Measurements from ENCODE around the gene EGFLAM. TPM values are rescaled to one million over a fixed set of nuclear protein-coding genes. Genes with fewer than 3 reads are reported as not detected.

The EGFLAM gene
- total RNA-seq, 2 experiments from 2014 or later, result not detected

- no peaks in the 10 kb centered on the region for H3K36me3 Mint-ChIP-seq (ENCODE audit: low read depth)
Observed at GRCh38 chr5:38364825-38365224, 106.5 kb downstream of the EGFLAM start.

GRCh38 chr5:38367410-38367809, 109.1 kb downstream of the EGFLAM start:
- no peak for DNase-seq
- H3K4me3 Mint-ChIP-seq, result no peak overlapping the region
- H3K36me3 Mint-ChIP-seq (ENCODE audit: low read depth), result no peaks in the 10 kb centered on the region
- POLR2A ChIA-PET, result no interaction called here
- intact Hi-C loops (cut with DNase I, micrococcal nuclease), result no loop called here
- CTCF ChIA-PET, result interaction anchor here (1.8 kb wide), 1 partner anchor 15 kb away, joined by 8 read pairs; no protein-coding TSS in a partner anchor
- H3K27ac Mint-ChIP-seq, result no peak overlapping the region
- H3K4me1 Mint-ChIP-seq, result peaks cover 9% of the 10 kb centered on the region
- peaks cover 2% of the 10 kb centered on the region for H3K27me3 Mint-ChIP-seq
- H3K9me3 Mint-ChIP-seq (ENCODE audit: low read depth), result no peaks in the 10 kb centered on the region
- ATAC-seq, result no peak

More at GRCh38 chr5:38364825-38365224, 106.5 kb downstream of the EGFLAM start:
- Mint-ChIP-seq H3K27ac (no peak overlapping the region), H3K27me3 (peaks cover 4% of the 10 kb centered on the region), H3K9me3 (ENCODE audit: low read depth) (no peaks in the 10 kb centered on the region), H3K4me3 (no peak overlapping the region), H3K4me1 (peaks cover 9% of the 10 kb centered on the region)
- CTCF ChIA-PET, result interaction anchor here (1.0 kb wide), 1 partner anchor 17 kb away, joined by 3 read pairs; no protein-coding TSS in a partner anchor
- no peak for DNase-seq
- ATAC-seq, result no peak
- POLR2A ChIA-PET, result no interaction called here
- intact Hi-C loops (cut with DNase I, micrococcal nuclease), result no loop called here

DNA sequence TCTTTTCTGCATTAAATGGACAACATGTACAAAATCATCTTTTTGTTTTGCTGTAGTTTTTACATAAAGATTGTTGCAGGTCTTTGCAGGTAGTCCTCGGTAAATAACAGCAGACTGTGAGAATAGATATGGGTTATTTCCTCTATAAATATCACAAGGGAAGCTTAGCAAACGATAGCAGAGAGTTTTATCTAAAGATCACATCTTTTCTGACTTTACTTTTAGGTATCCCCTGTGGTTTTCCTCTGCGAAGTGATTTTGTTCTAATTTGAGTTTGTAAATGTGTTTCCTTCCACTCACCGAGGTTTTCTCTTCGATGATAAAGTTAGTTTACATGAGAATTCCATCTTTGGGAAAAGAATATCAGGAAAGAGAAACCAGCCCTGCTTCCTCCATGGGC, 109.6 kb downstream of the EGFLAM start:
- CTCF ChIA-PET, result interaction anchor here (1.8 kb wide), 1 partner anchor 15 kb away, joined by 8 read pairs; no protein-coding TSS in a partner anchor
- POLR2A ChIA-PET, result no interaction called here
- peaks cover 9% of the 10 kb centered on the region for H3K4me1 Mint-ChIP-seq

GRCh38 chr5:38369692-38370091, 111.3 kb downstream of the EGFLAM start:
- intact Hi-C loops (cut with DNase I, micrococcal nuclease), result no loop called here
- H3K4me1 Mint-ChIP-seq, result peaks cover 9% of the 10 kb centered on the region

More for the DNA sequence above, 109.6 kb downstream of the EGFLAM start:
- H3K9me3 Mint-ChIP-seq (ENCODE audit: low read depth), result no peaks in the 10 kb centered on the region
- DNase-seq, result no peak
- no peak overlapping the region for H3K4me3 Mint-ChIP-seq
- no peaks in the 10 kb centered on the region for H3K36me3 Mint-ChIP-seq (ENCODE audit: low read depth)
- intact Hi-C loops (cut with DNase I, micrococcal nuclease), result no loop called here
- no peak overlapping the region for H3K27ac Mint-ChIP-seq
- H3K27me3 Mint-ChIP-seq, result peaks cover 2% of the 10 kb centered on the region
- ATAC-seq, result no peak

DNA sequence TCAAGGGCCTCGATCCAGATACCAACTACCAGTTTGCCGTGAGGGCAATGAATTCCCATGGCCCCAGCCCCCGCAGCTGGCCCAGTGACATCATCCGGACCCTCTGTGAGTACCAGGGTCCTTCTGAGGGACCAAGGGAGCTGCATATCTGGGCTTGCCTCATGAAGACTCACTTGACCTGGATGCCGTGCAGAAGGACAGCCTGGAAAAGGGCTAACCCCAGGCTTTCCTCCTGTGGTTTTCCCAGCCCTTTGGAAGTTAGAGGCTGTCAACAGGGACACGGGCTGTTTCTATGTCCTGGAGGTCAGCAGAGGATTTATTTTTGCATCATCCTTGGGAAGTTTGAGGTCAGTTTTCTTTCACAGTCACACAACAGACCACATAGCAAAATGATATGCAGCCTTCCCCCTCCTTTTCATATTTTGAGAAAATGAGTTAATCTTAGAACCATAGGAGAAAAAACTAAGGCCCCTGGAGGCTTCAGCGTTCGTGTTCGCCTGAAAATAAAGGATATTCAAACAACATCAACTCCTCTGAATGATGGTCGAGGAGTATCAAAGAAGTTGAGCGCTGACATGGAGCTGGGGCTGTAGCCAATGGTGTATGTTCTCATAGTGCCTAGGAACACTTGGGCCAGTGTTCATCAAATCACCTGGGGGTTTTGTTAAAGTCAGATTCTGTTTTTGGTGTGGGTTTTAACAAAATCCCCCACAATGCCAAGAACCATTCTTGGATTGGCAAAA, 112.2 kb downstream of the EGFLAM start:
- POLR2A ChIA-PET, result no interaction called here
- intact Hi-C loops (cut with DNase I, micrococcal nuclease), result no loop called here
- CTCF ChIA-PET, result interaction anchor here (1.7 kb wide), 1 partner anchor 12 kb away, joined by 4 read pairs; no protein-coding TSS in a partner anchor
- H3K4me3 Mint-ChIP-seq, result no peak overlapping the region
- H3K27ac Mint-ChIP-seq, result no peak overlapping the region
- peaks cover 9% of the 10 kb centered on the region for H3K4me1 Mint-ChIP-seq
- DNase-seq, result no peak
- H3K27me3 Mint-ChIP-seq, result peaks cover 3% of the 10 kb centered on the region
- H3K36me3 Mint-ChIP-seq (ENCODE audit: low read depth), result no peaks in the 10 kb centered on the region
- no peak for ATAC-seq
- no peaks in the 10 kb centered on the region for H3K9me3 Mint-ChIP-seq (ENCODE audit: low read depth)

More at GRCh38 chr5:38369692-38370091, 111.3 kb downstream of the EGFLAM start:
- DNase-seq (no peak), ATAC-seq (no peak)
- CTCF ChIA-PET, result interaction anchor here (0.6 to 1.7 kb wide), 2 partner anchors 13 to 72 kb away, joined by 3 to 4 read pairs; no protein-coding TSS in a partner anchor
- Mint-ChIP-seq H3K36me3 (ENCODE audit: low read depth) (no peaks in the 10 kb centered on the region), H3K4me3 (no peak overlapping the region), H3K9me3 (ENCODE audit: low read depth) (no peaks in the 10 kb centered on the region), H3K27me3 (peaks cover 2% of the 10 kb centered on the region), H3K27ac (no peak overlapping the region)
- POLR2A ChIA-PET, result no interaction called here

- ATAC-seq, result no peak
- Mint-ChIP-seq H3K27me3 (peaks cover 7% of the 10 kb centered on the region), H3K27ac (no peak overlapping the region), H3K4me1 (peaks cover 12% of the 10 kb centered on the region), H3K9me3 (ENCODE audit: low read depth) (no peaks in the 10 kb centered on the region), H3K4me3 (no peak overlapping the region), H3K36me3 (ENCODE audit: low read depth) (no peaks in the 10 kb centered on the region)
- POLR2A ChIA-PET, result no interaction called here
- DNase-seq, result no peak
- intact Hi-C loops (cut with DNase I, micrococcal nuclease), result no loop called here
- CTCF ChIA-PET, result interaction anchor here (0.7 to 1.0 kb wide), 2 partner anchors 11 to 43 kb away, joined by 3 to 7 read pairs; no protein-coding TSS in a partner anchor
Observed at GRCh38 chr5:38371596-38371995, 113.2 kb downstream of the EGFLAM start.

GRCh38 chr5:38373743-38374142, 115.4 kb downstream of the EGFLAM start:
- Mint-ChIP-seq H3K27me3 (peaks cover 16% of the 10 kb centered on the region), H3K36me3 (ENCODE audit: low read depth) (no peaks in the 10 kb centered on the region), H3K4me3 (no peak overlapping the region), H3K9me3 (ENCODE audit: low read depth) (no peaks in the 10 kb centered on the region), H3K4me1 (peaks cover 3% of the 10 kb centered on the region), H3K27ac (no peak overlapping the region)
- ChIA-PET CTCF (no interaction called here), POLR2A (no interaction called here)
- ATAC-seq (no peak), DNase-seq (no peak)
- intact Hi-C loops (cut with DNase I, micrococcal nuclease), result no loop called here

DNA sequence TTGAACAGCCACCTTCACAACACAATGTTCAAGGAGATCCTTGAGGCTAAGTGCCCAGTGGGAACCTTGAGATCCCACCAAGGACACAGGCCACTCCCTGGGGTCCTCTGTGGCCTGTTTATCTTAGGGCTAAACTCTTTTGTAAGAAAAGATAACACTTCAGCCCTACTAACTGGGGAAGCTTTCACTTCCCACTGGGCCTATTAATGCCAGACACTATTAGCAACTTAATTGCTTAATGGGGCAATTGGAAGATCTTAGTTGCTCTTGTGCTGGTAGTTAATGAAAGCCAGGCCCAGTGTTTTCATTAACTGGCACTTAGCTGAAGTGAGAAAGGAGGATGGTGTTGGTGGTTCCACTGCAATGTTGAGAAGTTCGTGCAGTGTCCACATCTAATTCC, 117.1 kb downstream of the EGFLAM start:
- Mint-ChIP-seq H3K27me3 (peaks cover 24% of the 10 kb centered on the region), H3K9me3 (ENCODE audit: low read depth) (no peaks in the 10 kb centered on the region), H3K36me3 (ENCODE audit: low read depth) (no peaks in the 10 kb centered on the region), H3K4me3 (no peak overlapping the region), H3K4me1 (peaks cover 3% of the 10 kb centered on the region), H3K27ac (no peak overlapping the region)
- CTCF ChIA-PET, result interaction anchor here (1.2 kb wide), 1 partner anchor 66 kb away, joined by 4 read pairs; no protein-coding TSS in a partner anchor
- ATAC-seq (no peak), DNase-seq (no peak)
- intact Hi-C loops (cut with DNase I, micrococcal nuclease), result no loop called here
- POLR2A ChIA-PET, result no interaction called here

GRCh38 chr5:38376404-38376803, 118.0 kb downstream of the EGFLAM start:
- POLR2A ChIA-PET, result no interaction called here

GRCh38 chr5:38378579-38378978, 120.2 kb downstream of the EGFLAM start:
- CTCF ChIA-PET, result interaction anchor here (0.6 kb wide), 1 partner anchor 211 kb away, joined by 3 read pairs; no protein-coding TSS in a partner anchor
- DNase-seq, result no peak
- H3K9me3 Mint-ChIP-seq (ENCODE audit: low read depth), result no peaks in the 10 kb centered on the region
- no peak overlapping the region for H3K27ac Mint-ChIP-seq
- H3K4me1 Mint-ChIP-seq, result peaks cover 4% of the 10 kb centered on the region
- H3K36me3 Mint-ChIP-seq (ENCODE audit: low read depth), result no peaks in the 10 kb centered on the region
- peaks cover 32% of the 10 kb centered on the region for H3K27me3 Mint-ChIP-seq
- no peak for ATAC-seq
- intact Hi-C loops (cut with DNase I, micrococcal nuclease), result no loop called here
- POLR2A ChIA-PET, result no interaction called here
- no peak overlapping the region for H3K4me3 Mint-ChIP-seq

More at GRCh38 chr5:38376404-38376803, 118.0 kb downstream of the EGFLAM start:
- ATAC-seq, result no peak
- H3K4me1 Mint-ChIP-seq, result peaks cover 3% of the 10 kb centered on the region
- DNase-seq, result no peak
- no peaks in the 10 kb centered on the region for H3K36me3 Mint-ChIP-seq (ENCODE audit: low read depth)
- peaks cover 29% of the 10 kb centered on the region for H3K27me3 Mint-ChIP-seq
- H3K9me3 Mint-ChIP-seq (ENCODE audit: low read depth), result no peaks in the 10 kb centered on the region
- intact Hi-C loops (cut with DNase I, micrococcal nuclease), result no loop called here
- no peak overlapping the region for H3K4me3 Mint-ChIP-seq
- CTCF ChIA-PET, result interaction anchor here (0.7 to 0.9 kb wide), 2 partner anchors 65 to 1108 kb away, joined by 3 read pairs; no protein-coding TSS in a partner anchor
- no peak overlapping the region for H3K27ac Mint-ChIP-seq

DNA sequence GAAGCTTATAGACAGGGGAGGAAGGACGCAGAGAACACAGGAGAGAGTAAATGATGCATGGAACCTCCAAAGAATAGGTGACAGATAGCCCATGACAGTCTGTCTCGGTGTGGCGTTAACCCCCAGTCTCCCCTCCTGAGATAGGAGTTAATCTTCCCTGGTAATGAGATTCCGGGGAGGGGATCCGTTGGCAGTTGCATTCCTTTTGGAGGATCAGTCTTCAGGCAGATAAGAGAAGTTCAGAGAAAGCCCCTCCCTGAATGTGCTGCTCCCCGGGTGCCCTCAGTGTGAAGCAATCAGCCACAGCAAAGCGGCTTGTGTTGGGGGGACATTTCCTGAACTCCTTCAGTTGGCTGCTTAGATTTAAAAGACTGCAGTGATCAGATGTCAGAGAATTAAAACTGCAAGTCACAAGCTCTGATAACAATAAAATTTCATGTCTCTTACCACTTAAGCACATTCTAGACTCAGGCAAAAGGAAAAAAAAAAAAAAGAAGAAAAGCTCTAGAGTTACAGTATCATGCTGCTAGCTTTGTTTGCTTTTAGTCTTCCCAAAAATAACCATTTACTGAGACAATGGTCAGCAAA, 121.1 kb downstream of the EGFLAM start:
- Mint-ChIP-seq H3K4me1 (peaks cover 4% of the 10 kb centered on the region), H3K27ac (no peak overlapping the region), H3K27me3 (peaks cover 32% of the 10 kb centered on the region), H3K36me3 (ENCODE audit: low read depth) (no peaks in the 10 kb centered on the region), H3K4me3 (no peak overlapping the region), H3K9me3 (ENCODE audit: low read depth) (no peaks in the 10 kb centered on the region)
- ATAC-seq (no peak), DNase-seq (no peak)
- POLR2A ChIA-PET, result no interaction called here
- CTCF ChIA-PET, result interaction anchor here (0.6 to 1.2 kb wide), 3 partner anchors 62 to 452 kb away, joined by 3 to 4 read pairs (median 3); no protein-coding TSS in a partner anchor
- intact Hi-C loops (cut with DNase I, micrococcal nuclease), result no loop called here
